Panc1 (cell line): ENCODE measurements around the gene VIPR2. TPM values are rescaled to one million over a fixed set of nuclear protein-coding genes. Genes with fewer than 3 reads are reported as not detected.

ENCODE experiments used
- ATAC-seq: fragments of 200-7000 bp; cut with Tn5 transposase; 2 replicates; pipeline ENCODE4 v1.9.1; 2020; ENCODE audit warnings: mild to moderate bottlenecking, moderate library complexity
- BruUV-seq: library from RNA; stranded (reverse); fragments of 400-500 nt; replicated peaks from 2 replicates; lab custom pipeline; 2021; lab: Mats Ljungman, UMichigan
- CTCF ChIA-PET: fragments of 300-600 bp; sonication (Branson Sonifier 250); formaldehyde crosslinking; loops from one replicate; lab custom pipeline; 2022; ENCODE audit warnings: antibody characterized with exemption; lab: Charles Lee
- POLR2A ChIA-PET: fragments of 300-600 bp; sonication (Branson Sonifier 250); formaldehyde crosslinking; loops from one replicate; lab custom pipeline; 2022; ENCODE audit warnings: antibody characterized with exemption; lab: Charles Lee
- DNase-seq: peaks from one replicate; pipeline ENCODE4 v3.0.0-alpha.2; 2010; ENCODE audit warnings: low read depth, low spot score
- H3K27ac ChIP-seq: 2 replicates; pipeline ENCODE4 v1.5.1; 2011; ENCODE audit warnings: mild to moderate bottlenecking, low read length, inconsistent platforms
- H3K27me3 ChIP-seq: fragments of 200-500 bp; sonication (Bioruptor generic); 2 replicates; pipeline ENCODE4 v1.6.0; 2014; ENCODE audit warnings: low read length, inconsistent platforms; ENCODE audit not compliant: control insufficient read depth, insufficient read depth
- H3K36me3 ChIP-seq: fragments of 200-500 bp; sonication (Bioruptor generic); 2 replicates; pipeline ENCODE4 v1.5.1; 2014; ENCODE audit warnings: inconsistent platforms, mild to moderate bottlenecking, low read length, moderate library complexity; ENCODE audit not compliant: control insufficient read depth, insufficient read depth
- H3K4me1 ChIP-seq: 2 replicates; pipeline ENCODE4 v1.5.1; 2011; ENCODE audit warnings: inconsistent platforms, mild to moderate bottlenecking, low read length, moderate library complexity; ENCODE audit not compliant: control insufficient read depth, insufficient read depth
- H3K4me3 ChIP-seq, 2 experiments: 2 replicates each; pipeline ENCODE4 v1.5.1; 2011 to 2012; ENCODE audit warnings: low read depth in 2 of 2, low read length in 2 of 2, mild to moderate bottlenecking in 2 of 2, inconsistent platforms in 1 of 2, moderate library complexity in 1 of 2
- H3K9me3 ChIP-seq: fragments of 200-500 bp; sonication (Bioruptor generic); 2 replicates; pipeline ENCODE4 v1.5.1; 2014; ENCODE audit warnings: low read depth, mild to moderate bottlenecking, inconsistent platforms, low read length, moderate library complexity; ENCODE audit not compliant: control insufficient read depth, insufficient read depth
- CTCF ChIP-seq: fragments of 450-650 bp; IDR thresholded peaks from 2 replicates; pipeline ENCODE4 v1.5.1; 2017; ENCODE audit warnings: mild to moderate bottlenecking
- POLR2AphosphoS5 ChIP-seq: IDR thresholded peaks from 2 replicates; pipeline ENCODE4 v1.6.1; 2012; ENCODE audit warnings: mild to moderate bottlenecking, low read depth, low read length, moderate library complexity
- REST ChIP-seq, 2 experiments: IDR thresholded peaks; 2 replicates each; pipeline ENCODE4 v1.6.1; 2011 to 2012; ENCODE audit warnings: low read depth in 2 of 2, control low read depth in 1 of 2, low read length in 1 of 2, mild to moderate bottlenecking in 1 of 2, moderate library complexity in 1 of 2; ENCODE audit not compliant: insufficient read depth in 1 of 2
- SIN3A ChIP-seq: IDR thresholded peaks from 2 replicates; pipeline ENCODE4 v1.6.1; 2012; ENCODE audit warnings: low read depth, mild to moderate bottlenecking, low read length, moderate library complexity, borderline replicate concordance; ENCODE audit not compliant: insufficient read depth
- TCF7L2 ChIP-seq: IDR thresholded peaks from 2 replicates; pipeline ENCODE4 v1.6.1; 2011; ENCODE audit warnings: mild to moderate bottlenecking, low read depth, low read length, inconsistent platforms
- in situ Hi-C: cut with HindIII; loops from 2 replicates; pipeline ENCODE4 v1.10.0; 2016; ENCODE audit warnings: low sequenced_read_pairs, low pct_unique_long_range_greater_than_20kb
- intact Hi-C: fragments of 100-400 bp; cut with micrococcal nuclease; formaldehyde crosslinking; loops from one replicate; pipeline ENCODE4 v1.10.0; 2022; ENCODE audit not compliant: unreplicated experiment
- total RNA-seq: library from RNA; stranded (reverse); gene quantifications from one replicate; pipeline ENCODE4 v1.2.1, GENCODE V29; 2021; ENCODE audit not compliant: unreplicated experiment

VIPR2 gene
- total RNA-seq, 1 experiment from 2014 or later, result not detected

GRCh38 chr7:159142199-159142598 lies 2.5 kb downstream of the VIPR2 start:
- no peak overlapping the region for H3K4me3 ChIP-seq
- no peak overlapping the region for H3K27ac ChIP-seq
- no peaks in the 10 kb centered on the region; the same call in 1 of the 2 replicates for H3K4me1 ChIP-seq
- H3K27me3 ChIP-seq, result peaks cover 22% of the 10 kb centered on the region
- POLR2A ChIA-PET, result interaction anchor here (0.7 kb wide), 1 partner anchor 100 kb away, joined by 4 read pairs; no protein-coding TSS in a partner anchor
- TF ChIP-seq SIN3A (no peak), POLR2AphosphoS5 (no peak), CTCF (no peak), REST (IDR thresholded peaks at IDR 0.05; ENCODE audit: insufficient read depth in 1 of 2, low read depth in 2 of 2, low read length in 1 of 2) (no peak), TCF7L2 (no peak)
- CTCF ChIA-PET, result no interaction called here
- BruUV-seq, result no TSS peak
- H3K9me3 ChIP-seq, result no peaks in the 10 kb centered on the region
- no peaks in the 10 kb centered on the region for H3K36me3 ChIP-seq
- ATAC-seq, result no peak
- in situ Hi-C loops (no loop called here), intact Hi-C loops (no loop called here)
- DNase-seq, result no peak

GRCh38 chr7:159141660-159142059 lies 3.0 kb downstream of the VIPR2 start:
- in situ Hi-C loops, result no loop called here
- no peaks in the 10 kb centered on the region; the same call in 1 of the 2 replicates for H3K4me1 ChIP-seq
- CTCF ChIA-PET, result no interaction called here
- H3K4me3 ChIP-seq, result no peak overlapping the region
- no TSS peak for BruUV-seq
- intact Hi-C loops, result no loop called here
- ATAC-seq (no peak), DNase-seq (no peak)
- H3K27me3 ChIP-seq, result peaks cover 22% of the 10 kb centered on the region
- H3K27ac ChIP-seq, result no peak overlapping the region
- no peaks in the 10 kb centered on the region for H3K9me3 ChIP-seq
- no peaks in the 10 kb centered on the region for H3K36me3 ChIP-seq
- TF ChIP-seq CTCF, result no peak
- TF ChIP-seq TCF7L2, result no peak
- no peak for TF ChIP-seq POLR2AphosphoS5
- TF ChIP-seq REST (IDR thresholded peaks at IDR 0.05; ENCODE audit: insufficient read depth in 1 of 2, low read depth in 2 of 2, low read length in 1 of 2), result no peak
- no peak for TF ChIP-seq SIN3A
- POLR2A ChIA-PET, result interaction anchor here (0.7 kb wide), 1 partner anchor 100 kb away, joined by 4 read pairs; no protein-coding TSS in a partner anchor
